ENCODE results near the gene CACNA1D. TPM values are rescaled to one million over a fixed set of nuclear protein-coding genes. Genes with fewer than 3 reads are reported as not detected.
"Not testable (repeated sequence)": the region's sequence is repeated elsewhere in the genome, so short reads cannot be mapped to it uniquely, and the experiment has no call there.

CACNA1D gene
- polyA plus RNA-seq, 1 experiment, result 0.15 TPM

DNA sequence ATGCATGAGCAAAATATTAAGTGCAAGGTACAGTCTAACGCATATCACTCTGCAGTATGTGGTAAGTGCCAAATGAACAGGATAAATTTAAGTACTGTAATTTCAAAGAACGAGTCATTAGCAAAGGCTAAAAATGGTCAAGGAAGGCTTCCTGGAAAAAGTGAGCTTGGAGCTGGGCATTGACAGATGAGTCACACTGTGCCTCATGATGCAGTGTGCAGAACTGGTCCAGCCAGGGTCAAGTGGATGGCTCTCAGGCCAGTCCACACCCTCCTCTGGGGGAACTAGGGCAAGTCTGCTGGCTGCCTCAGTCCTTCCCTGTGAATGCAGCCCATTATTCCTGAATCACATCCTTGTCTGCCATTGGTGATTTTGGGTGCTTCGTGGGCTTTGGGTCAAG is 76.3 kb downstream of the CACNA1D start:
- 0 out of 2 replicates have a peak, but pooled peaks cover 1% of the 10 kb centered on the region for H3K27me3 ChIP-seq (ENCODE audit: control insufficient read depth, insufficient read depth, low read length)
- H3K36me3 ChIP-seq (ENCODE audit: control insufficient read depth, insufficient read depth, low read length), result no peaks in the 10 kb centered on the region
- ChIA-PET POLR2A (no interaction called here), CTCF (interaction anchor here (0.6 kb wide), 1 partner anchor 1848 kb away, joined by 4 read pairs; no protein-coding TSS in a partner anchor)
- no peak for DNase-seq (ENCODE audit: low read depth)
- H3K4me3 ChIP-seq (ENCODE audit: low read depth, low read length), result no peak overlapping the region
- TF ChIP-seq, protein P1, sequence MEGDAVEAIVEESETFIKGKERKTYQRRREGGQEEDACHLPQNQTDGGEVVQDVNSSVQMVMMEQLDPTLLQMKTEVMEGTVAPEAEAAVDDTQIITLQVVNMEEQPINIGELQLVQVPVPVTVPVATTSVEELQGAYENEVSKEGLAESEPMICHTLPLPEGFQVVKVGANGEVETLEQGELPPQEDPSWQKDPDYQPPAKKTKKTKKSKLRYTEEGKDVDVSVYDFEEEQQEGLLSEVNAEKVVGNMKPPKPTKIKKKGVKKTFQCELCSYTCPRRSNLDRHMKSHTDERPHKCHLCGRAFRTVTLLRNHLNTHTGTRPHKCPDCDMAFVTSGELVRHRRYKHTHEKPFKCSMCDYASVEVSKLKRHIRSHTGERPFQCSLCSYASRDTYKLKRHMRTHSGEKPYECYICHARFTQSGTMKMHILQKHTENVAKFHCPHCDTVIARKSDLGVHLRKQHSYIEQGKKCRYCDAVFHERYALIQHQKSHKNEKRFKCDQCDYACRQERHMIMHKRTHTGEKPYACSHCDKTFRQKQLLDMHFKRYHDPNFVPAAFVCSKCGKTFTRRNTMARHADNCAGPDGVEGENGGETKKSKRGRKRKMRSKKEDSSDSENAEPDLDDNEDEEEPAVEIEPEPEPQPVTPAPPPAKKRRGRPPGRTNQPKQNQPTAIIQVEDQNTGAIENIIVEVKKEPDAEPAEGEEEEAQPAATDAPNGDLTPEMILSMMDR (IDR thresholded peaks at IDR 0.05; ENCODE audit: insufficient read depth, low read depth, low read length), result no peak

DNA sequence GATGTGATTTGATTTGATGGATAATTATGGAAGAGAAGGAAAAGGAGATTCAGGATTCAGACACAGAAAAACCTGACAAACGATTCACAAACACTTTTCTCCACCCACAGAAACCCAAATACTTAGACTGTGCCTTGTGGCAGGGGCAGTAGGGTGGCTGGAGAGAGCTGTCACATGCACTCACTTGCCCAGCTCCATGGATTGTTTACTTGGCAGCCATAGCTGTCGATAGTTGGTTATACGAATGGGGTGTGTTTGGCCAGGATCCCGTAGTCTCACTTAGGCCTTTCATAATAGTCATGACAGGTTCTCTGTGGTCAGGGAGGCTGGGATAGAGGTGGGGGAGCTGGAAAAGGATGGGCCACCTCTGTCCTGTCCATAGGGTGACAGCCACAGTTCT is 76.9 kb downstream of the CACNA1D start:
- H3K27me3 ChIP-seq (ENCODE audit: control insufficient read depth, insufficient read depth, low read length), result no peaks in the 10 kb centered on the region
- TF ChIP-seq, protein P1 (IDR thresholded peaks at IDR 0.05; ENCODE audit: insufficient read depth, low read depth, low read length), result no peak
- POLR2A ChIA-PET, result no interaction called here
- H3K4me3 ChIP-seq (ENCODE audit: low read depth, low read length), result no peak overlapping the region
- CTCF ChIA-PET, result interaction anchor here (0.6 kb wide), 1 partner anchor 1848 kb away, joined by 4 read pairs; no protein-coding TSS in a partner anchor
- DNase-seq (ENCODE audit: low read depth), result no peak
- H3K36me3 ChIP-seq (ENCODE audit: control insufficient read depth, insufficient read depth, low read length), result no peaks in the 10 kb centered on the region

DNA sequence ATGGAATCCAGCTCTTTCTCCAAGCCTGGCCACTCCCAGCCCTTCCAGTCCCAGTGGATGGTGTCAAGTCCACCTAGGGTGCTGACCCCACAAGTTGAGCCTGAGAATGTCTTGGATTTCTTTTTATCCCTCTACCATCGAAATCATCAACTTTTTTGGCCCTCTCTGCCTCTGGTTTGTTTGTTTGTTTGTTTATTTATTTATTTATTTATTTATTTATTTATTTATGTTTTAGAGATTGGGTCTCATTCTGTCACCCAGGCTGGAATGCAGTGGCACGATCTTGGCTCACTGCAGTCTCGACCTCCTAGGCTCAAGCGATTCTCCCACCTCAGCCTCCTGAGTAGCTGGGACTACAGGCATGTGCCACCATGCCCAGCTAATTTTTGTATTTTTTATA is 77.8 kb downstream of the CACNA1D start:
- CTCF ChIA-PET; POLR2A ChIA-PET; DNase-seq (ENCODE audit: low read depth); H3K27me3 ChIP-seq (ENCODE audit: control insufficient read depth, insufficient read depth, low read length); H3K36me3 ChIP-seq (ENCODE audit: control insufficient read depth, insufficient read depth, low read length); H3K4me3 ChIP-seq (ENCODE audit: low read depth, low read length): not testable (repeated sequence)

DNA sequence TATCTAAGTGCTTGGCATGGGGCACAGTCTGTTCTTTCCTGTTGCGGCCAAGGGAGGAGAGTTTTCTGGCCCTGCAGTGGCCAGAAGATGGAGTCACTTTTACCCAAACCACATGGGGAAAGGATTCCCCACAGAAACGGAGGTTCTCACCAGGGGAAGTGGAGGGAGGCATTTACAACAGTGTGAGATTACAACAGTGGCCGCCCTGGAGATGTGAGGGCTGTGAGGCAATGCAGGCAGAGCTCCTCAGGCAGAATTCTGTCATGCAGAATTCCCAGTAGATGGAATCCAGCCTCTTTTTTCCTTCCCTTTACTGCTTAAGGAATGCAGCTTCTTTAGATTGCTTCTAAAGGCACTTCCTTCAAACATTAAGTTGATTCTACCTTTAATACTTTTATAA is 83.1 kb downstream of the CACNA1D start:
- H3K27me3 ChIP-seq (ENCODE audit: control insufficient read depth, insufficient read depth, low read length), result no peaks in the 10 kb centered on the region; the same call in 1 of the 2 replicates
- no peak overlapping the region for H3K4me3 ChIP-seq (ENCODE audit: low read depth, low read length)
- TF ChIP-seq, protein P1 (IDR thresholded peaks at IDR 0.05; ENCODE audit: insufficient read depth, low read depth, low read length), result no peak
- no peaks in the 10 kb centered on the region for H3K36me3 ChIP-seq (ENCODE audit: control insufficient read depth, insufficient read depth, low read length)
- ChIA-PET POLR2A (no interaction called here), CTCF (no interaction called here)
- DNase-seq (ENCODE audit: low read depth), result no peak

DNA sequence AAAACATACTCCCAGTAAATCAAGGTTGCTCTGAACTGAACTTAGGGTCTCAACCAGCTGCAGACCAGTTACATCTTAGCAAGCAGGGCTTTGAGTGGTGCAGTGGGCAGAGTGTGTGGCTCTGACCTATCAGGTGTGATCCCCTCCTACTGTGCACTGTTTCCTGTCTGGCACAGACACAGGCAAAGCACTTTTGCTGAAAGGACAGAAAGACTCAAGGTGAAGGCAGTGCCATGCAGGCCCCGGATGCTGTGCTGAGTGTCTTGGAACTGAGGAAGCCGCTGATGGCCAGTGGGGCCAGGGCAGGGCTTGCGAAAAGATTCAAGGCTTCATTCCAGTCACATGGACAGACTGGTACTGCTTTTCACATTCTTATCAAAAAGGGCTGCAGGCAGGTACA is 85.2 kb downstream of the CACNA1D start:
- CTCF ChIA-PET, result no interaction called here
- H3K36me3 ChIP-seq (ENCODE audit: control insufficient read depth, insufficient read depth, low read length), result no peaks in the 10 kb centered on the region
- no peak overlapping the region for H3K4me3 ChIP-seq (ENCODE audit: low read depth, low read length)
- no peaks in the 10 kb centered on the region; the same call in 1 of the 2 replicates for H3K27me3 ChIP-seq (ENCODE audit: control insufficient read depth, insufficient read depth, low read length)
- TF ChIP-seq, protein P1 (IDR thresholded peaks at IDR 0.05; ENCODE audit: insufficient read depth, low read depth, low read length), result no peak
- POLR2A ChIA-PET, result no interaction called here
- no peak for DNase-seq (ENCODE audit: low read depth)

DNA sequence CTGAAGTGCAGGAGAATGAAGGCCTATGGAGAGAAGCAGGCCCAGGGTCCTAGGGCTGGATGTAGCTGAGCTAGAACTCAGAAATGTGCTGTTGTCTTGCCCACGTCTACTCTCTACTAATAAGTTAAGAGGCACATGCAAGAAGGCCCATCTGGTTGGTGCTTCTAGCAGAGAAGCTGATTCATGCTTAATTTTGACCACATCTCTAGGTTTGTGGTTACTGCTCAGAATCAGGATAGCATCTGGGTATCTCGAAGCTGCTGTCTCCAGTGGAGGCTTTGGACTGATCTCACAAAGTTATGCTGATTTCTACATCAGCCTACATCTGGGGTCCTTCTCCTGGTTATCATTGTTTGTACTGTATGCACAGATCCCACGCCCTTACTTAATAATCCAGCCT is 87.3 kb downstream of the CACNA1D start:
- CTCF ChIA-PET, result interaction anchor here (2.0 kb wide), 1 partner anchor 10 kb away, joined by 5 read pairs; no protein-coding TSS in a partner anchor
- no peak for DNase-seq (ENCODE audit: low read depth)

More for the DNA sequence above, 87.3 kb downstream of the CACNA1D start:
- no peaks in the 10 kb centered on the region; the same call in 1 of the 2 replicates for H3K27me3 ChIP-seq (ENCODE audit: control insufficient read depth, insufficient read depth, low read length)
- POLR2A ChIA-PET, result no interaction called here
- no peak overlapping the region for H3K4me3 ChIP-seq (ENCODE audit: low read depth, low read length)
- TF ChIP-seq, protein P1 (IDR thresholded peaks at IDR 0.05; ENCODE audit: insufficient read depth, low read depth, low read length), result no peak
- H3K36me3 ChIP-seq (ENCODE audit: control insufficient read depth, insufficient read depth, low read length), result no peaks in the 10 kb centered on the region
